Stomach (tissue), 9 donors: Measurements from ENCODE around the gene GJC1. TPM values are rescaled to one million over a fixed set of nuclear protein-coding genes. Genes with fewer than 3 reads are reported as not detected.

Source experiments
- DNase-seq, 2 donors: peaks; one replicate each; pipeline versions ENCODE4 v3.0.0 to v3.0.0-alpha.2; 2013 to 2019
- H3K27ac ChIP-seq, 5 donors: fragments of 200-600 bp in 4 of 5; sonication (generic) in 4 of 5; one replicate each; pipeline ENCODE4 v1.5.1; 2013 to 2019; ENCODE audit warnings: mild to moderate bottlenecking in 1 of 5, moderate library complexity in 1 of 5
- H3K27me3 ChIP-seq, 3 donors: fragments of 200-600 bp; sonication (generic); one replicate each; pipeline ENCODE4 v1.5.1; 2017 to 2019; ENCODE audit warnings: mixed run types in 1 of 3
- H3K36me3 ChIP-seq, 4 donors: fragments of 200-600 bp; sonication (generic); 1 replicate in 3 of 4; 2 replicates in 1 of 4; pipeline ENCODE4 v1.5.1; 2016 to 2019
- H3K4me1 ChIP-seq, 4 donors: fragments of 200-600 bp; sonication (generic); one replicate each; pipeline ENCODE4 v1.5.1; 2016 to 2019
- H3K4me3 ChIP-seq, 4 donors: fragments of 200-600 bp; sonication (generic) in 3 of 4; one replicate each; pipeline ENCODE4 v1.5.1; 2016 to 2019; ENCODE audit warnings: mild to moderate bottlenecking in 1 of 4
- H3K9me3 ChIP-seq, 4 donors: fragments of 200-600 bp; sonication (generic); one replicate each; pipeline ENCODE4 v1.5.1; 2016 to 2019
- CTCF ChIP-seq, 7 experiments: fragments of 450-650 bp in 4 of 7; fragments of 200-600 bp in 3 of 7; sonication (generic) in 3 of 7; IDR thresholded peaks; one replicate each; pipeline ENCODE4 v1.5.1; 2016 to 2019; ENCODE audit warnings: antibody characterized with exemption in 7 of 7, control low read depth in 2 of 7, mild to moderate bottlenecking in 1 of 7
- EP300 ChIP-seq: sonication (generic); formaldehyde crosslinking; IDR thresholded peaks from one replicate; pipeline ENCODE4 v1.6.1; 2017; ENCODE audit warnings: antibody characterized with exemption
- POLR2A ChIP-seq, 4 donors: fragments of 450-650 bp; IDR thresholded peaks; one replicate each; pipeline ENCODE4 v1.6.1; 2016; ENCODE audit warnings: antibody characterized with exemption in 4 of 4, control low read depth in 2 of 4, mild to moderate bottlenecking in 1 of 4, moderate library complexity in 1 of 4
- POLR2AphosphoS5 ChIP-seq, 3 donors: sonication (generic); formaldehyde crosslinking; IDR thresholded peaks; one replicate each; pipeline ENCODE4 v1.6.1; 2016; ENCODE audit warnings: antibody characterized with exemption in 3 of 3
- WGBS, 5 donors: extraction: QIAGEN DNeasy Blood & Tissue Kit in 3 of 5; methylation state at CpG; one replicate each; pipeline versions ENCODE4 v1.1.5 to v1.1.7; 2013 to 2018; 5-methylcytosine and 5-hydroxymethylcytosine counted together
- intact Hi-C: fragments of 100-400 bp; cut with DNase I; formaldehyde crosslinking; loops from one replicate; pipeline ENCODE4 v1.15.1; 2023; ENCODE audit warnings: low total_unique reads
- polyA plus RNA-seq, 3 donors: library from polyadenylated mRNA; stranded (reverse); fragments of 200-250 nt; gene quantifications; one replicate each; pipeline ENCODE4 v1.2.3, GENCODE V29; 2013
- total RNA-seq, 5 donors: library from RNA; depleted of rRNA; stranded (reverse); fragments of >200 nt; gene quantifications; one replicate each; pipeline versions ENCODE4 v1.1.0 to v1.2.3, GENCODE V29; 2014 to 2016
- donor health status: healthy with polysubstance abuse.
- donor health status: Bipolar disorder and iron deficiency.
- donor health status: healthy.

GJC1 gene
- total and polyA plus RNA-seq, 8 donors = 0.31 to 53.1 (median 10.4) TPM

GRCh38 chr17:44774271-44775135 is 55.6 kb downstream of the GJC1 start:
- Histone ChIP-seq H3K27me3 (peaks cover 0 to 55% (median 21%) of the 10 kb centered on the region in 3 donors), H3K36me3 (no peaks in the 10 kb centered on the region), H3K4me3 (peak overlapping the region; percentile 55 to 87 (median 70)), H3K9me3 (no peaks in the 10 kb centered on the region), H3K27ac (peak overlapping the region in 3 of 5 donors; percentile 44 to 62 (median 52)), H3K4me1 (peaks cover 22 to 32% (median 30%) of the 10 kb centered on the region in 4 donors)
- WGBS, 5 donors = 15 to 23% (median 22%) methylated on average over 14 to 42 of the region's 42 CpGs
- intact Hi-C loops = loop anchor here (5.0 to 10.0 kb wide), 2 partner anchors 88 to 250 kb away; no protein-coding TSS in a partner anchor
- no peak for TF ChIP-seq POLR2A (IDR thresholded peaks at IDR 0.05)
- TF ChIP-seq POLR2AphosphoS5 (IDR thresholded peaks at IDR 0.05) = peak in 1 of 3 donors; percentile 52
- peak in 6 of 7 experiments; percentile 54 to 99 (median 98) for TF ChIP-seq CTCF (IDR thresholded peaks at IDR 0.05)
- DNase-seq = peak; percentile 92 to 93

GRCh38 chr17:44773140-44773539 is 56.9 kb downstream of the GJC1 start:
- peaks cover 0 to 55% (median 20%) of the 10 kb centered on the region in 3 donors for H3K27me3 ChIP-seq
- WGBS, 5 donors = 47 to 60% (median 49%) methylated on average over 6 of the region's 6 CpGs
- no peak overlapping the region for H3K4me3 ChIP-seq
- no peak for DNase-seq
- no peaks in the 10 kb centered on the region for H3K36me3 ChIP-seq
- H3K27ac ChIP-seq = no peak overlapping the region
- peaks cover 14 to 23% (median 21%) of the 10 kb centered on the region in 4 donors for H3K4me1 ChIP-seq
- TF ChIP-seq EP300 (no peak), CTCF (IDR thresholded peaks at IDR 0.05) (no peak), POLR2A (IDR thresholded peaks at IDR 0.05) (no peak), POLR2AphosphoS5 (IDR thresholded peaks at IDR 0.05) (no peak)
- H3K9me3 ChIP-seq = no peaks in the 10 kb centered on the region
- intact Hi-C loops = loop anchor here (10.0 kb wide), 1 partner anchor 252 kb away; no protein-coding TSS in a partner anchor

GRCh38 chr17:44772308-44773045 is 57.6 kb downstream of the GJC1 start:
- Histone ChIP-seq H3K36me3 (no peaks in the 10 kb centered on the region), H3K27me3 (peaks cover 0 to 61% (median 20%) of the 10 kb centered on the region in 3 donors), H3K4me3 (no peak overlapping the region), H3K4me1 (peaks cover 14 to 23% (median 21%) of the 10 kb centered on the region in 4 donors), H3K27ac (no peak overlapping the region), H3K9me3 (no peaks in the 10 kb centered on the region)
- intact Hi-C loops = loop anchor here (10.0 kb wide), 1 partner anchor 252 kb away; no protein-coding TSS in a partner anchor
- no peak for DNase-seq
- TF ChIP-seq POLR2A (IDR thresholded peaks at IDR 0.05) (no peak), POLR2AphosphoS5 (IDR thresholded peaks at IDR 0.05) (no peak), EP300 (no peak), CTCF (IDR thresholded peaks at IDR 0.05) (no peak)
- 44 to 58% (median 52%) methylated on average over 17 to 21 of the region's 21 CpGs for WGBS, 5 donors
